CD4-positive, alpha-beta T cell (primary cell): ENCODE data around the gene MTTP. TPM values are rescaled to one million over a fixed set of nuclear protein-coding genes. Genes with fewer than 3 reads are reported as not detected.

Source experiments
- ATAC-seq: fragments of 200-7000 bp; cut with Tn5 transposase; one replicate; pipeline ENCODE4 v1.10.0; 2022; ENCODE audit warnings: mild to moderate bottlenecking; ENCODE audit not compliant: poor library complexity
- CTCF ChIA-PET: fragments of 350-600 bp; sonication (Branson Sonifier 250); formaldehyde crosslinking; loops from one replicate; lab custom pipeline; 2021; ENCODE audit warnings: antibody characterized with exemption, inconsistent platforms; lab: Charles Lee
- POLR2A ChIA-PET: fragments of 350-600 bp; sonication (Branson Sonifier 250); formaldehyde crosslinking; loops from one replicate; lab custom pipeline; 2021; ENCODE audit warnings: antibody characterized with exemption, inconsistent platforms; lab: Charles Lee
- DNase-seq, 14 experiments: peaks; one replicate each; pipeline ENCODE4 v3.0.0-alpha.2; 2013 to 2020; ENCODE audit warnings: mixed read lengths in 2 of 14
- H3K27ac ChIP-seq, 2 donors: one replicate each; pipeline versions ENCODE4 v1.5.1 to v1.7.0; 2013; ENCODE audit warnings: low read length in 2 of 2, low read depth in 1 of 2, mild to moderate bottlenecking in 1 of 2
- H3K27me3 ChIP-seq, 2 experiments: 1 replicate in 1 of 2; 2 replicates in 1 of 2; pipeline versions ENCODE4 v1.6.1 to v1.7.0; 2013; ENCODE audit warnings: low read length in 2 of 2, control low read depth in 1 of 2, mild to moderate bottlenecking in 1 of 2, moderate library complexity in 1 of 2; ENCODE audit not compliant: insufficient read depth in 2 of 2, control insufficient read depth in 1 of 2
- H3K36me3 ChIP-seq: one replicate; pipeline ENCODE4 v1.6.1; 2013; ENCODE audit warnings: low read length, control low read depth; ENCODE audit not compliant: insufficient read depth
- H3K4me1 ChIP-seq: one replicate; pipeline ENCODE4 v1.6.1; 2013; ENCODE audit warnings: low read length, control low read depth; ENCODE audit not compliant: insufficient read depth
- H3K4me3 ChIP-seq: one replicate; pipeline ENCODE4 v1.5.1; 2013; ENCODE audit warnings: mild to moderate bottlenecking, low read length, moderate library complexity
- H3K9me3 ChIP-seq, 2 experiments: 1 replicate in 1 of 2; 2 replicates in 1 of 2; pipeline versions ENCODE4 v1.6.1 to v1.7.0; 2013; ENCODE audit warnings: low read length in 2 of 2, mild to moderate bottlenecking in 2 of 2, control low read depth in 1 of 2, moderate library complexity in 1 of 2; ENCODE audit not compliant: control insufficient read depth in 1 of 2, insufficient read depth in 1 of 2
- H3K27ac Mint-ChIP-seq: one replicate; pipeline ENCODE4 v1.8.0; 2020; ENCODE audit warnings: mixed read lengths
- H3K27me3 Mint-ChIP-seq: one replicate; pipeline ENCODE4 v1.8.0; 2021; ENCODE audit warnings: mixed read lengths
- H3K36me3 Mint-ChIP-seq: one replicate; pipeline ENCODE4 v1.8.0; 2021; ENCODE audit warnings: low read depth, mixed read lengths
- H3K4me1 Mint-ChIP-seq: one replicate; pipeline ENCODE4 v1.8.0; 2021; ENCODE audit warnings: low read depth, mixed read lengths
- H3K4me3 Mint-ChIP-seq: one replicate; pipeline ENCODE4 v1.8.0; 2020; ENCODE audit warnings: mild to moderate bottlenecking, mixed read lengths
- H3K9me3 Mint-ChIP-seq: one replicate; pipeline ENCODE4 v1.8.0; 2020; ENCODE audit warnings: mixed read lengths
- CTCF ChIP-seq: fragments of 200-600 bp; IDR thresholded peaks from one replicate; pipeline ENCODE4 v1.8.0; 2022; ENCODE audit warnings: antibody characterized with exemption, mild to moderate bottlenecking
- intact Hi-C, 2 experiments: fragments of 100-400 bp; cut with DNase I in 1 of 2; cut with micrococcal nuclease in 1 of 2; formaldehyde crosslinking; loops; one replicate each; pipeline versions ENCODE4 v1.15.1 to v1.9.0; 2023 to 2025; cut with DNase I, micrococcal nuclease
- total RNA-seq, 174 experiments: library from RNA in 2 of 174; stranded (reverse) in 2 of 174; gene quantifications; one replicate each; pipeline ENCODE4 v1.2.3 and lab custom pipeline; 2021 to 2026

MTTP gene
- total RNA-seq, 2 experiments from 2014 or later, result not detected

GRCh38 chr4:99658666-99659065, 84.0 kb downstream of the MTTP start:
- Mint-ChIP-seq H3K36me3 (no peaks in the 10 kb centered on the region), H3K27ac (no peak overlapping the region), H3K4me1 (no peaks in the 10 kb centered on the region), H3K4me3 (no peak overlapping the region), H3K9me3 (no peaks in the 10 kb centered on the region), H3K27me3 (peaks cover 10% of the 10 kb centered on the region)
- peaks cover 0 to 6% of the 10 kb centered on the region in 2 experiments for H3K27me3 ChIP-seq
- no peaks in the 10 kb centered on the region for H3K36me3 ChIP-seq
- ChIA-PET POLR2A (no interaction called here), CTCF (no interaction called here)
- TF ChIP-seq CTCF, result no peak
- no peak overlapping the region for H3K27ac ChIP-seq
- intact Hi-C loops, result no loop called here
- peaks cover 0 to 4% of the 10 kb centered on the region in 2 experiments for H3K9me3 ChIP-seq
- no peak for DNase-seq
- H3K4me3 ChIP-seq, result no peak overlapping the region
- H3K4me1 ChIP-seq, result no peaks in the 10 kb centered on the region
- ATAC-seq, result no peak

GRCh38 chr4:99661907-99662306, 87.3 kb downstream of the MTTP start:
- Histone ChIP-seq H3K36me3 (no peaks in the 10 kb centered on the region), H3K4me1 (no peaks in the 10 kb centered on the region), H3K27ac (no peak overlapping the region), H3K9me3 (no peaks in the 10 kb centered on the region), H3K4me3 (no peak overlapping the region), H3K27me3 (peaks cover 0 to 6% of the 10 kb centered on the region in 2 experiments)
- DNase-seq (no peak), ATAC-seq (no peak)
- Mint-ChIP-seq H3K27me3 (peaks cover 13% of the 10 kb centered on the region), H3K4me3 (no peak overlapping the region), H3K4me1 (no peaks in the 10 kb centered on the region), H3K36me3 (no peaks in the 10 kb centered on the region), H3K27ac (no peak overlapping the region), H3K9me3 (no peaks in the 10 kb centered on the region)
- intact Hi-C loops, result no loop called here
- CTCF ChIA-PET, result no interaction called here
- POLR2A ChIA-PET, result no interaction called here
- TF ChIP-seq CTCF, result no peak

GRCh38 chr4:99664716-99665115, 90.1 kb downstream of the MTTP start:
- no peaks in the 10 kb centered on the region for H3K36me3 ChIP-seq
- Mint-ChIP-seq H3K27me3 (peaks cover 32% of the 10 kb centered on the region), H3K36me3 (no peaks in the 10 kb centered on the region), H3K4me1 (no peaks in the 10 kb centered on the region), H3K4me3 (no peak overlapping the region), H3K27ac (no peak overlapping the region), H3K9me3 (no peaks in the 10 kb centered on the region)
- no peak overlapping the region for H3K27ac ChIP-seq
- no peak for TF ChIP-seq CTCF
- no peaks in the 10 kb centered on the region for H3K27me3 ChIP-seq
- ATAC-seq, result no peak
- ChIA-PET POLR2A (no interaction called here), CTCF (no interaction called here)
- no peak for DNase-seq
- intact Hi-C loops, result no loop called here
- no peaks in the 10 kb centered on the region for H3K9me3 ChIP-seq
- H3K4me3 ChIP-seq, result no peak overlapping the region
- no peaks in the 10 kb centered on the region for H3K4me1 ChIP-seq
